DMS53 treated with DMSO at 0.1 percent for 48 hours (cell line): ENCODE data around the gene TNFRSF25.
"Not testable (repeated sequence)": the region's sequence is repeated elsewhere in the genome, so short reads cannot be mapped to it uniquely, and the experiment has no call there.

Experiments used
- DNase-seq: peaks from one replicate; lab custom pipeline; 2025; ENCODE audit not compliant: unreplicated experiment; lab: John Stamatoyannopoulos, UW

Gene TNFRSF25

GRCh38 chr1:6437012-6437700, 28.8 kb downstream of the TNFRSF25 start:
- DNase-seq, result peak; percentile 28

- not testable (repeated sequence) for DNase-seq
These were observed 29.7 kb downstream of the TNFRSF25 start for GRCh38 chr1:6436277-6436676.

GRCh38 chr1:6435547-6435946, 30.4 kb downstream of the TNFRSF25 start:
- DNase-seq, result no peak

- no peak for DNase-seq
These were observed 30.8 kb downstream of the TNFRSF25 start for GRCh38 chr1:6435129-6435528.

- DNase-seq, result no peak
These were observed 31.8 kb downstream of the TNFRSF25 start for GRCh38 chr1:6434186-6434585.

GRCh38 chr1:6431645-6432579, 34.1 kb downstream of the TNFRSF25 start:
- DNase-seq, result not testable (repeated sequence)

- not testable (repeated sequence) for DNase-seq
These were observed 36.1 kb downstream of the TNFRSF25 start for GRCh38 chr1:6429660-6430411.

- DNase-seq, result not testable (repeated sequence)
These were observed 37.5 kb downstream of the TNFRSF25 start for GRCh38 chr1:6428453-6428852.

- DNase-seq, result no peak
These were observed 38.3 kb downstream of the TNFRSF25 start for GRCh38 chr1:6427441-6428390.

- no peak for DNase-seq
These were observed 39.0 kb downstream of the TNFRSF25 start for GRCh38 chr1:6426972-6427350.

GRCh38 chr1:6426277-6426971, 39.5 kb downstream of the TNFRSF25 start:
- DNase-seq, result no peak

GRCh38 chr1:6425658-6426057, 40.3 kb downstream of the TNFRSF25 start:
- no peak for DNase-seq

GRCh38 chr1:6424619-6425593, 41.1 kb downstream of the TNFRSF25 start, which contains the start of gene ESPN:
Gene ESPN, plus strand, starts transcription at chr1:6424776. Its CDS starts 180 bp downstream, at chr1:6424956.
- no peak for DNase-seq

- no peak for DNase-seq
These were observed 41.9 kb downstream of the TNFRSF25 start for GRCh38 chr1:6424000-6424565.

- peak; percentile 70 for DNase-seq
These were observed 42.5 kb downstream of the TNFRSF25 start for GRCh38 chr1:6423321-6423999.

- DNase-seq, result no peak
These were observed 44.7 kb downstream of the TNFRSF25 start for GRCh38 chr1:6421266-6421665.

GRCh38 chr1:6420454-6421042, 45.4 kb downstream of the TNFRSF25 start:
- no peak for DNase-seq
